EH (cell line): ENCODE results near the gene DNAJC18.
"Not testable (repeated sequence)": the region's sequence is repeated elsewhere in the genome, so short reads cannot be mapped to it uniquely, and the experiment has no call there.

Source experiments
- DNase-seq: peaks from one replicate; pipeline ENCODE4 v3.0.0-alpha.2; 2015; ENCODE audit warnings: low read depth

Gene DNAJC18

DNA sequence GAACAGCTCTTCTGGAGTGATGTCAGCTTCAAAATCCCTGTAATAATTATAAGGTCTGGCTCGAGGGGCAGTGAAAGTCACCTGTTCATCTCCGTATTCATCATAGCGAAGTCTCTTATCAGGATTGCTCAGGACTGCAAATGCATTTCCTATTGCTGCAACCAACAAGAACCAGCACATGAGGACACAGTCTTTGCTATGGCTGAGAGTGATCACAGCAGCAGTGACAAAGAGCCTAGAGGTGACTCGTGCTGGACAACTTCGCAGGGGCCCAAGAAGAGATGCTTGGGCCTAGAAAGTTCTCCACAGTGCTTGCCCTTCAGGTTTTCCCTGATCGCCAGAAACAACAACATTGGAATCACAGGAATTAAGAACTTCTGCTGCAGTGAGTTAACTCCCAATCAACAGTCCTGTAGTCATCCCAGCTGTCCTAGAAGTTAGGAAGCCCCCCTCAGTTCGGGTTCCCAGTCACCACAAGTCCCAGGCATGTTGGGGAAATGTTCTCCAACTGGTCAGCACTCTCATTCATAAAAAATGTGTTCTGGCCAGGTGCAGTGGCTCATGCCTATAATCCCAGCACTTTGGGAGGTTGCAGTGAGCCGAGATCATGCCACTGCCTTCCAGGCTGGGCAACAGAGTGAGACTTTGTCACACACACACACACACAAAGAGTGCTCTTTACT is 13.0 kb downstream of the DNAJC18 start:
- peak; percentile 97 for DNase-seq

DNA sequence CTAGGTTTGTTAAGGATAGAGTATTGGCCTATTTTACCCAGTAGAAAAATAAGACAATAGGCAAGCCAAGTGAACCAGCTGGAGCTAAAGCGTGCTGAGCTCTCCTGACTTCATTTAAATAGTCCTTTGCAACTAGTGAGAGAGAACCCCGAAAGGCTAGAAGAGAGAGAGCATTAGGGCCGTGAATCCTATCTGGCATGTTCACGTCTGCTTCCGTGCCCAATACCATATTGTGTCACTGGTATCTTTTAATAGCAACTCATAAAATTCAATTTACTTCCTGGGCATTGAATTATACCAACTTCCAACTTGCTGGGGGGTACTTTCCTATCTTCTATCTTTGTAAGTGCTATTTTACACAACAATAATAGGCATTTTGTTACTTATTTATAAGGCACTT is 13.8 kb downstream of the DNAJC18 start:
- no peak for DNase-seq

- DNase-seq = peak; percentile 78
Observed at GRCh38 chr5:139422307-139422893, 16.9 kb downstream of the DNAJC18 start.

DNA sequence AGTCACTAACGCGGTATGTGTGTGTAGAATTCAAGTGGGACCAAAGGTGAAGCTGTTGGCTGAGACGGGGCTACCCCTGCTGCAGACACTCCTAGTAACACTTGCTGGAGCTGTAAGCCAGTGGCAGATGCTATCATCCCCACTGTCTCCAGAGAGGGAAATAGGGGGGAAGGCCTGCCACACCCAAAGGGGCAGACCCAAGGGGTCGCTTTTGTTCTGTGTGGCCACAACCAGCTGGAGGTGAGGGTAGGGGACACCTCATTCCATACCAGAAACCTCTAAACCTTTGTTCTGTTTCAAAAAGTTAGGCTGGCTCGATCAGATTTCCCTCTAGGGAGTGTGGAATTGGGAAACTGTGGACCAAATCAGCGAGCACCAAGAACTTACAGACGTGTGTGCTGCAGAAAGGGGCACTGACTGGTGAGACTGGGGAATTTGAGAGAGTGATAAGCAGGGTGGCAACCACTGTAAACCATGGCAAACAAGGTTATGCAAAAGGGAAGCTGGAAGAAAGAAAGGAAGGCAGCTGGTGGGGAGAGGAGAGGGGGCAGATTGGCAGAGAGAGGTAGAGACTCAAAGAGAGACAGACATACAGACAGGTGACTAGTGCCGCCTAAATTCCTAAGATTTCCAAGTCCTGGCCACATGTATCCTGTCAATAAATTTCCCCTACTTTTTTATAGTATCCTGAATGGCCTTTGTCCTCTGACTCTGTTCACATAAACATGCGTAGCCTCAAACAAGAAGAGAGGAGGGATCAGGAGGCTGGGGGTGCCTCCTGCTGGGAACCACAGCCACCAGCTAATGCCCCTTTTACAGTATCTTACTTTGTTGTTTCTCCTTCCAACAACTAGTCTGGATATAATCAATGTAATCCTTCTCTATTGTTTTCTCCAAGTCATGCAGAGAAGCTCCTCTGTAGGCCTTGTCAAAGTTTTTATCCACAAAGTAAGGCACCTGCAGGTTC is 19.8 kb downstream of the DNAJC18 start:
- no peak for DNase-seq

DNA sequence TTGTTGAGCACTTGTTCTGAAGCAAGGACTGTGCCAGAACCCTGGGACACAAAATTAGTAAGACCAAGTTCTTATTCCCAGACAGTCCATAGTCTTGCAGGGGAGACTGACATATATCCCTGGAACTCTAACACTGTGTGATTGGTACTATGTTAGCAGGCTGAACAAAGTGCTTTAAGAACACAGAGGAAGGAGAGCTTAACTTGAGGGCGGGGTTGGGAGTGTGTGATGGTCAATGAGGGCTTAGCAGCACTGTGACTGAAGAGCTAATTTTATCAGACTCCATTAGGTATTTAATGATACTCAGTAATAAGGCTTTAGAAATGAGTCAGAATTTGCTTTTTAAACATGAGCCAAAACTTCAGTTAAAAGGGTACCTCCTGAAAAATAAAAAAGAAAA is 20.5 kb downstream of the DNAJC18 start:
- no peak for DNase-seq

DNA sequence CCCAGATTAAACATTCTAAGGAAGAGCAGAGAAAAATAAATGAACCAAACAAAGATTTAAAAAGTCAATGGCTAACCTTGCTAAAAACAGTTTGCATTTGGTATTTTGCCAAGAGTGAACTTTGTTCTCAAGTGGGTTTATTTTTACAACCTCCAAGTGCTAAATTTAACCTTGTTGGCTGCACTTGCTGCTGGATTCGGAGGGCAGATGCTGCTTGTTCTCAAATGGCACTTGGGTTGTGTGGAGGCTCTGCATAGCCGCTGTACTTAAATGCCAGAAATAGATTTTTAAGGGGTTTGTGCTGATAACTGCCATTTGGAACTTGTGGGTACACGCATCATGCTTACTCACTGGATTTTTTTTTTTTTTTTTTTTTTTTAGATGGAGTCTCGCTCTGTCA is 22.1 kb downstream of the DNAJC18 start:
- peak; percentile 63 for DNase-seq

DNA sequence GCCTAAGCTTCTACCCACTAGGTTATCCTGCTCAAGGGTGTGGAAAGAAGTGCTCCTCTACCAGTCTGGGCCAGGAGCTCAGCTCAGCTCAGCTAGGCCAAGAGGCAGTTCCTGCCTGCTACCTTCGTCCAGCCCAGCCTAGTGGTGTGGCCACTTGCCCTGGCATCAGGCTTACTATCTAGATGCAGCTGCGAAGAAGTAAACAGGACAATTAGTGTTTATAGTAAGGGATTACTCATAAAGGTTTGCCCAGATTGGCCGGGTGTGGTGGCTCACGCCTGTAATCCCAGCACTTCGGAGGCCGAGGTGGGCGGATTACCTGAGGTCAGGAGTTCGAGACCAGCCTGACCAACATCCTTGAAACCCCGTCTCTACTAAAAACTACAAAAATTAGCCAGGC is 22.7 kb downstream of the DNAJC18 start:
- no peak for DNase-seq

DNA sequence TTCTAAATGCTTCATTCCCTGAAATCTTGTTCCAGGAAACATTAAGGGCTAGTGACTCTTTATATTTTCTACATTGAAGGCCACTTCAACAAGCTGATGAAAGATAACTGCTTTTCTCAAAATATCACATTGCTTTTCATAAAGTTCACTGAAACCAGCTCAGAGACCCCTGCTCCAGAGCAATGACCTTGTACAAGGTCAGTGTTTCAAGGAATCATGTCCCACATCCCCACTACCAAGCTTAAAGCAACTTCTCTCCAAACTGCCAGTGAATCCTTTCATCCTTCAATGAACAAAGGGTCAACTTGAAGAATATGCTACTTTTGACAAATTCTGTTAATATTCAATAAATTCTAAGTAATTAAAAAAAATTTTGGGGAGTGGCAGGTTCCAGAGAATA is 23.5 kb downstream of the DNAJC18 start:
- DNase-seq = no peak

GRCh38 chr5:139415221-139415861 is 24.0 kb downstream of the DNAJC18 start:
- DNase-seq = no peak

GRCh38 chr5:139414581-139415130 is 24.7 kb downstream of the DNAJC18 start:
- no peak for DNase-seq

GRCh38 chr5:139413963-139414362 is 25.4 kb downstream of the DNAJC18 start:
- DNase-seq = no peak

GRCh38 chr5:139413153-139413552 is 26.2 kb downstream of the DNAJC18 start:
- DNase-seq = no peak

DNA sequence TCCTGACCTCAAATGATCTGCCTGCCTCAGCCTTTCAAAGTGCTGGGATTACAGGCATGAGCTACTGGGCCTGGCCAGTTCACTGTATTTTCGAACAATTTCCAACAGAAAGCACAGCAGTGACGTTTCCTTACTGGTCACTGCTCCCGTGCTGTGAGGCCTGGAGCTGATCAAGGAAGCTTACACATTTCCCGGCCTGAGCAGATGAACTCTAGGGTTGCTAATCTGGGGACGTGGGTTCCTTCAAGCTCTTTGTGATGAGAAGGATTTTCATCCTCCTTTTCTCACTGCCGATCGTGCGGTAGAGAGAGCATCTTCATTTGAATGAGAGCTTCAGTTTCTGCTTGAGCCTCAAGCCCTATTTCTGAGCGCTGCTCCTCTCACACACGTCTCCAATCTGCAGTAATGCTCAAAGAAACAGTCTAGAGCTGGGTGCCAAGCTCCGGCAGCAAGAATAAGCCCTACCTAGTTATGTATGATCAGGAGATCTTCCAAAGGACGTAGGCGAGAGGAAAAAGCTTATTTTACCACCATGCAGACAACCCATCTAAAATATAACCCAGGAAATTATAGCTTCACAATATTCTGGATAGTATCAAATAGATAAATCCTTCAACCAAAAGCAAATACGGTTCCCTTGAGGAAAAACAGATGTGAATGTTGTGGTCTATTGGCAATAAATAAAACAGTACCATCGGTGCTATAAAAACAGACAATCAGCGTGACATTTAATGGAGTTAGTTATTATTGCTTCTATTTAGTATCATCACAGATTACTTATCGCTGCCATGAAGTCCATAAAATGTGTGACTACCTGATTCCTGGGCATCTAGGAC is 28.1 kb downstream of the DNAJC18 start:
- no peak for DNase-seq

DNA sequence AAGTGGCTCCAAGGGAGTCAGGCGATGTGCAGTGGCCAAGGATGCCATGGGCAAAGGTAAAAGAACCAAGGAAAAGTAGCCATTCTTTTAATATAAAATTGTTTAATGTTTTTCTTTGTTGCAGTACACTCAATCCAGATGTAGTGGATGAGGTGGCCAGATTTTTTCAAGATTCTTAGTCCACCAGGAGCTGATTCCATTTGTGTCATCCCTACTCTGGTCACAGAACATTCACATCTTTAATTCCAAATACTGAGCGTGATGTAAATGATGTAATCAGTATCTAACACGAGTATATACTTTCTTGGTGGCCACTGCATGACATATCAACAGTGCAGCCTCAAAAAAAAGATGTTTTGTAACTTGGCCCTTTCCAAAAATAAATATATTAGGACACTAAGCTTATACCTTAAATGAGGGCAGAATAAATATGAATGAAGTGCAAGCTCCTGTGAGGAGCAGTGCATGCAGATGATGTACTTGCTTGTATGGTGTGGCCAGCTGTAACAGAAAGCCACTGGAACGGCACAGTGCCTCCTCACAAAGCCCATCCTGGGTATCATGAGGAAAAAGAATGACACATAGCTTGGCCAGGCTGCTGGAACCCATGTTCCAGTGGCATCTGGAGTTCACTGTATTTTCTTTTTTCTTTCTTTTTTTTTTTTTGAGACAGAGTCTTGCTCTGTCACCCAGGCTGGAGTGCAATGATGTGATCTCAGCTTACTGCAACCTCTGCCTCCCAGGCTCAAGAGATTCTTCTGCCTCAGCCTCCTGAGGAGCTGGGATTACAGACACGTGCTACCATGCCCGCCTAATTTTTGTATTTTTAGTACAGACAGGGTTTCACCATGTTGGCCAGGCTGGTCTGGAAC is 29.0 kb downstream of the DNAJC18 start:
- DNase-seq = no peak

DNA sequence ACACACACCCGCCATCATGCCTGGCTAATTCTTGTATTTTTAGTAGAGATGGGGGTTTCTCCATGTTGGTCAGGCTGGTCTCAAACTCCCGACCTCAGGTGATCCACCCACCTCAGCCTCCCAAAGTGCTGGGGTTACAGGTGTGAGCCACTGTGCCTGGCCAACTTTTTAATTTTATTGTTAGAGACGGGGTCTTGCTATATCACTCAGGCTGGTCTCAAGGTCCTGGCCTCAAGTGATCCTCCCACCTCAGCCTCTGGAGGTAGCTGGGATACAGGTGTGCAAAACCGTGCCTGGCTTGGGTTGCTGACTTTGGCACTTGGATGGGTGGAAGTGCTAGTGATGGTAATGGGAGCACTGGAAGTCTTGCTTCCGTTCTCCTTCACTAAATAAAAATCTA is 30.2 kb downstream of the DNAJC18 start:
- DNase-seq = not testable (repeated sequence)

DNA sequence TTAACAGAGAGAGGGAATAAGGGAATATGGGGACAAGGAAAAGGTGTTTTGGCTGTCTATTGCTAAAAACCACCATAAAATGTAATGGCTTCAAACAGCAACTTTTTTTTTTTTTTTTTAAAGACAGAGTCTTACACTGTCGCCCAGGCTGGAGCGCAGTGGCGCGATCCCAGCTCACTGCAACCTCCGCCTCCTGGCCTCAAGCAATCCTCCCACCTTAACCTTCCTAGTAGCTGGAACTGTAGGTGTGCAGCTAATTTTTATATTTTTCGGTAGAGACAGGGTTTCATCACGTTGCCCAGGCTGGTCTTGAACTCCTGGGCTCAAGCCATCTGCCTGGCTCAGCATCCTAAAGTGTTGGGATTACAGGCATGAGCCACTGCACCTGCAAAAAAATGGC is 31.1 kb downstream of the DNAJC18 start:
- DNase-seq = no peak

GRCh38 chr5:139407517-139407916 is 31.8 kb downstream of the DNAJC18 start:
- no peak for DNase-seq

GRCh38 chr5:139406963-139407362 is 32.4 kb downstream of the DNAJC18 start:
- DNase-seq = no peak

GRCh38 chr5:139404484-139404840 is 34.9 kb downstream of the DNAJC18 start:
- DNase-seq = no peak

DNA sequence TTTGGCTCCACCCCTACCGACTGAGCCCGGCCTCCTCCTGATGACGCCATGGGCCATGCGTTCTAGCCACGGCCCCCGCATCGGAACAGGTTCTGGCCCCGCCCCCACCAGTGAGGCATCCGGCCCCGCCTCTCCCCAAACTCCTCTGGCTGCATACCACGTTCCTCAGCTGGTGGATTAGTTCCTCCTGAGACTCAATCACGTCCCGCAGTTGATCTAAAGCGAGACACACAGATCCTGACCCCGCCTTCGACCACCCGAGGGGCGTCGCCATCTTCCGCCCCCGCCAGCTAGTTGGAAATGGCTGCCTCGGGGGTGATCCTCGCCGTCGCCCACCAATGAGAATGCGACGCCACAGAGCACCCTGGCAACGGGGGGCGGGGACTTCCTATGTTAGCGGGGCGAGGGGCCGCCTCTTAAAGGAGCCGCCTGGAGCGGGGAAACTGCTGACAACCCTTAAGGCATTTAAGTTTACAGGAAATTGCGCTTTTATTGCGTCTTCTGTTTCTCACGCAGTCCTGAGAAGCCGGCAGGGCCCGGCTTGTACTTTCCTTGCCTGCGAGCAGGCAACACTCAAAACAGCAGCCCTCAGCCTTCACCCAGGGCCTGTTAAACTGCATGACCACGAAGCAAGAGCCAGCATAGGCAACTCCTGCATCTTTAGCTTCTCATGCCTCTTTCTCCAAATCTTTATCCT is 35.4 kb downstream of the DNAJC18 start, which contains the start of gene SPATA24:
Gene SPATA24, minus strand, starts transcription at position 303 of the 697 bp plus-strand sequence. Its CDS starts 29 bp downstream, at position 274.
- peak; percentile 99 for DNase-seq
